Skin of body (tissue), 2 donors: ENCODE data around the gene CFAP77. TPM values are rescaled to one million over a fixed set of nuclear protein-coding genes. Genes with fewer than 3 reads are reported as not detected.
"Not testable (repeated sequence)": the region's sequence is repeated elsewhere in the genome, so short reads cannot be mapped to it uniquely, and the experiment has no call there.

Source experiments
- DNase-seq: peaks from one replicate; lab custom pipeline; 2025; lab: John Stamatoyannopoulos, UW
- total RNA-seq: library from RNA; depleted of rRNA; stranded (reverse); fragments of >200 nt; gene quantifications from one replicate; pipeline ENCODE4 v1.2.3, GENCODE V29; 2014

CFAP77 gene
- total RNA-seq = not detected

GRCh38 chr9:132409828-132410528 is at the start of gene CFAP77:
Gene CFAP77, plus strand, starts transcription at chr9:132410211. Its CDS starts 61 bp downstream, at chr9:132410272.
- DNase-seq = no peak

- no peak for DNase-seq
Observed at GRCh38 chr9:132364068-132364467, 45.9 kb upstream of the CFAP77 start.

- no peak for DNase-seq
Observed at GRCh38 chr9:132365986-132366385, 44.0 kb upstream of the CFAP77 start.

DNA sequence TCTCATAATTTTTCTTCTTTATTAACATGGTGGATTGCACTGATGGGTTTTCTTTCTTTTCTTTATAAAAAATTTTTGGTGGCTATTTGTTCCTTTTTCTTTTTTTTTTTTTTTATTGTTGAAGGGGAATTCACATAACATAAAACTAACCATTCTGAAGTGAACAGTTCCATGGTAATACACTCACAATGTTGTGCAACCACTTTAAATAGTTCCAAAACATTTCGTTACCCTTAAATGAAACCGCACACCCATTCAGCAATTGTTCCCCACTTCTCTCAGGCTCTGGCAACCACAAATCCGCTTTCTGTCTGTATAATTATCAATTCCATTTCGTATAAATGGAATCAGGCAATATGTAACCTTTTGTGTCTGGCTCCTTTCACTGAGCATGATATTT is 43.5 kb upstream of the CFAP77 start:
- no peak for DNase-seq

DNA sequence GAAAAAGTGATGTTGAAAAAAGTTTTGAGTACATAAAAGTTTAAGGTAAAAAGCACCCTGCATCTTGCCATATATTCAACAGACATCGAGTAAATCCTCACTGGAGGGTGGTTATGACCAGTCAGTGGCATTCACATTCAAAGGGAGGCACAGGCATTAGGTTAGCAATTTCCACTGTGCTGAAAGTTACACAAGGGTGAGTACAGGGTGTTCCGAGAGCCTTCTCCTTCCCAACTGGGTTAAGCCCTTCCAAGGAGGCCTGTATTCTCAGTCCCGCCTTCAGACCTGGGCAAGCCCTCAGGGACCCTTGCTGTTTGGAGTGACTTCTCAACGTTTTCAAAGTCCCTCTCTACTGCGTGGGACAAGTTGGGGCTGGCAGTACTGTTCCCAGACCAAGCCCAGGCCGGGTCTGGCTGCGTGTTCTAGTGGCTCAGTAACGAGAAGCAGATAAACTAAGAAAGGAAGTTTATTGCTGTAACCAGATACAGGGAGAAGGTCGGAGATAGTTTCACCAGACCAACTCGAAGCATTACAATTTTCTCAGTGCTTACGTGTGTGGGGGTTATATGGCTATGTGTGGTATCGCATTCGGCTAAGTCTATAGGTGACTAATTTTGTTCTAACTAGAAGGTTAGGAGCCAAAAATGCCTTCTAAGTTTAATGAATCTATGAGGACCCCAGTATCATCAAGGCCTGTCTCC is 42.2 kb upstream of the CFAP77 start:
- no peak for DNase-seq

DNA sequence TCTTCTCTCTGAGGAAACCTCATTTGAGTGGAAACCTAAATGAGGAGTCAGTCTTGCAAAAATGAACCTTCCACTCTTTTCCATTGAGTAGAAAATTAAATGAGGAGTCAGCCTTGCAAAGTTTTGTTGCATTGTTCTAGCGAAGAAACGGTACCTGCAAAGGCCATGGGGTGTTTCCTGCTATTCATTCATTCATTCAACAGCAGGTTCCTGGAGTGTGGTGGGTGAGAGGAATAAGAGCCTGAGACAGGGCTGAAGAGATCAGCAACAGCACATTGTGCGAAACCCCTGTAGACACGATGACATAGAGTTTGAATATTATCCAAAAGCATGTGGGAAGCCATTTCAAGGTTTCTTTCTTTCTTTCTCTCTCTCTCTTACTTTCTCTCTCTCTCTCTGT is 40.6 kb upstream of the CFAP77 start:
- DNase-seq = no peak

GRCh38 chr9:132370592-132370991 is 39.4 kb upstream of the CFAP77 start:
- DNase-seq = no peak

- peak; percentile 59 for DNase-seq
Observed at GRCh38 chr9:132372177-132373095, 37.6 kb upstream of the CFAP77 start.

GRCh38 chr9:132377769-132378168 is 32.2 kb upstream of the CFAP77 start:
- DNase-seq = not testable (repeated sequence)

- DNase-seq = not testable (repeated sequence)
Observed at GRCh38 chr9:132378416-132378815, 31.6 kb upstream of the CFAP77 start.

DNA sequence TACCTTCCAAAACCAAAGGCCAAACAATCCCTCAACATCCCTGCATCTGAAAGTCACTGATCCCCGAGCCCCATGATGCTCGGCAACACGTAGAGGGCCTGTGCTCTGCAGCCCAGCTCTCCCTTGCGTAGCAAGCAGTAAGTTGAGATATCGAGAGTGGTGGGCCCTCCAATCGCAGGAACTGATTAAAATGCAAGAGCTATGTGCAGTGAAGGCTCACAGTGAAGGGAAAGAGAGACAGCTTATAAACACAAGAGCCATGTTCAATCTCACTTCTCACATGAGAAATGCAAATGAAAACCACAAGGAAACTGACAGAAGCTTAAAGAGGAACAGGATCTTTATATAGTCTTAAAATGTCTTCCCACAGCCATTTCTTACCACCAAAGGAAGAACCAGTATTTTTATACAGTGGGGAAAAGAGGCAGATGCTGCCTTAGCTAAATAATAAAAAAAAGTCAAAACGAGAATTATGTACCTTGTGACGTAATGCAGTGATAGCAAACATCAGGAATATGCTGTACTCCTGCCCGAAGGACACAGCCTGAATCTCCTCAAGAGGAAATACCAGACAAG is 28.0 kb upstream of the CFAP77 start:
- no peak for DNase-seq

DNA sequence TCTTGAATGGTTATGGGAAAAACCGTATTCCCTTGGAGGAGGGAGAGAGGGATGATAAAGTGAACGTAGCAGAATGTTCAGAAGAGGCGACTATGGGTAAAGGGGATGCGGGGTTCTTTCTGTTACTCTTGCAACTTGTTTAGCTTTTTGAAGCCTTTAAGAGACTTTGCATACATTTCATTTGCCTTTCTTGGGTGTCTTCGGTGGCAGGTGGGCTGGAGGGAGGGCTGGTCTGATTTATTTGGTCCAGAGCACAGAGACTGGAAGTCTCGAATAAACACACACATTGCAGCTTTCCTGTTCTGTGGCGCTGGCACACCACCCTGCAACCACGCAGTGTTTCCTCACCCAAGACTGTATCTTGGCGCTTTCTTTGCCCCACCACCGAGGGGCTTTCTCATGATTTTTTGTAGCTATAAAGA is 26.5 kb upstream of the CFAP77 start:
- no peak for DNase-seq

DNA sequence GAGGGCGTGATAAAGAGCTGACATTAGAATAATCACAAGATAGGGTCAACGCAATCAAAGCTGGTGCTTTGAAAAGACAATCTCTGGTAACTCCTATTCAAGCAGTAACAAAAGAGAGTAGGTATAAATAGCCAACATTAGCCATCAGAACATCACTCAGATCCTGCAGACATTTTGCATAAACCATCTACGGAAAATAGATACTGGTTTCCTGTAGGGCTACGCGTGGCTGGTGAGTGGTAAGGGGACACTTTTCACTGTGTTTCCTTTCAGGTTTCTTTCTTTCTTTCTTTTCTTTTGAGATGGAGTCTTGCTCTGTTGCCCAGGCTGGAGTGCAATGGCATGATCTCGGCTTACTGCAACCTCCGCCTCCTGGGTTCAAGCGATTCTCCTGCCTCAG is 25.6 kb upstream of the CFAP77 start:
- DNase-seq = no peak

DNA sequence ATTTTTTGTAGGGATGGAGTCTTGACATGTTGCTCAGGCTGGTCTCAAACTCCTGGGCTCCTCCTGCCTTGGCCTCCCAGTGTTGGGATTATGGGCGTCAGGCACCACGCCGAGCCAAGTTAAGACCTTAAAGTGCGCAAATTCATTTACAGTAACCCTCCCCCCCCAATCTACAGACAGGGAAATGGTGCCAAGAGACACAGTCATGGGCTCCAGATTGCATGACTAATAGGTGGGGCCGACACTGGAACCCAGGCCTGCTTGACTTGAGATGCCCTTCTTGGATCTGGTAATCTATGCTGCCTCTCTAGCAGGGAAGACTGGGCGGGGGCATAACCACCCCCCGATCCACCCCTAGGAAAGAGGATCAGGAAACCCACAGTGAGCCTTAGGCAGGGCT is 22.9 kb upstream of the CFAP77 start:
- no peak for DNase-seq

DNA sequence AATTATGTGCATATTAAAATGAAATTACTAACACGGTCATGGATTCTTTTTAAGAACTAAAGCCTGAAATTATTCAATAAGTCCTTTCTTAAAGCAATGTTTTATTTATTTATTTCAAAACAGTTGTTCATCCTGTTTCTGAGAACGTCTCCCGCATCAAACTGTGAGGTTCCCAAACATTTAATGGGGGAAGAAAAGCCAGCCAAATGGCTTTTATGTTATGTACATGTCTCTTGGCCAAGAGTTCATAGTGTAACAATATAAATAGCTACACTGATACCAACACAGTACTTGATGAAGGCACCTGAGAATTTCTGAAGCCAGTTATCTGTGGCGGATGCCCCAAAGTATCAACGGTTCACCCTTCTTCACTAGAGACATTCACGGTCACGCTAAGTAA is 19.0 kb upstream of the CFAP77 start:
- DNase-seq = no peak

DNA sequence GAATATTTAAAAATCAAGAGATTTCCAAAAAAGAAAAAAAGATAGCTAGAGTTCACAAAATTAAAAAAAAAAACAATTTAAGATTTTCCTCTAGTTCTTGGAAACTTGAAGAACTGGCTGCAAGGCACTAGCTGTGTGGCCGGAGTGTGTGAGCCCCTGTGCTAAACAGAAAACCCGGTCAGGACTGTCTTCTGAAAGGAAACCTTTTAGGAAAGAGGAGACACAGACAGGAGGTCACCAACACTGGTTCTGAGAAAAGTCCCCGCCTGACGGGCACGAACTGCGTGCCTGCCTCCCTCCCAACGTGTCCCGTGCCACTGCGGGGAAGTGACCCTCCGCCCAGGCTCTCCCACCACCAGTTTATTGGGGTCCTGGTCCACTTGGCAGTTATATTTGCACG is 18.6 kb upstream of the CFAP77 start:
- no peak for DNase-seq

DNA sequence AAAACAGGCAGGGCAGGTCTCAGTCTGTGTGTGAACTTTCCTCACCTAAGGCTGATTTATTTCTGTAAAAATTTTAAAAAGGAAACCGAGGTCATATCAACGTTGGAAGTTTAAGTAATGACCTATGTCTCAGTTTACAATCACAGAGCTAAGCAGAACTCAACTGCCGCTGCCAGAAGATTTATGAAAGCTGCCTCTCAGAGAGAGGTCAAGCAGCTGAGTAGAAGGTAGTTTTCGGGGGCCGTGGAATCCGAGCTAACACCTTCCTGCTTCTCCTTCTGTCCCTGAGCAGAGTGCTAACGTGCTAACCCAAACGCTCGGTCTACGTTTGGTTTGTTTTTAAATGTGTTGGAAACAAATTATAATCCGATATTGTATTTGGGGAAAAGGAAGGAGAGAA is 14.5 kb upstream of the CFAP77 start:
- no peak for DNase-seq

GRCh38 chr9:132401824-132402223 is 8.2 kb upstream of the CFAP77 start:
- DNase-seq = no peak

DNA sequence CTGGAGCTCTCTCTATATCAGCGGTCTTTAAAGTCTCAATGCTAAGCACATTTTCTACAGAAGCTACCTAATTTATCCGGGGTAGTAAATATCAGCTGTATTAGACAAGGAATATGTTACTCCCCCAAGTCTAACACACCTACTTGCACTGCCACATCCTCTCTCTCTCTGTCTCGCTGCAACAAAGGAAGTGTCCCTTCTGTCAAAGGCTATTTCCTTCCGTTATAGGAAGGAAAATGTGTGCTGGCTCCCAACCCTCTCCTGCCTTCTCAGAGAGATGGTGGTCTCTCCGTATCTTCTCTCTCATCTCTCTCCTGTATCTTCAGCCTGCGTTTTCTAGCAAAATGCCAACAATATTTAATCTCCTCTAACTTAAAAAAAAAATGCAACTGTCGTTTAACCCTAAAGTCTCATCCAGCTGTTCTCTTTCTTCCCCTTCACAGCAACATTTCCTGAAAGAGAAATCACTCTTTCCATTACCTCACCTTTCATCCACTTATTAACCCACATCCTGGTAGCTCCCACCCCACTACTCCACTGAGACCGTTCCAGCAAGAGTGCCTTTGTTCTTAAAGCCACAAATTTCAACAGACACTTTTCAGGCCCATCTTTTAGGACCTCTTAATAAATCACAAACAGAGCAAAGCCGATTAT is 5.7 kb upstream of the CFAP77 start:
- no peak for DNase-seq

- DNase-seq = peak; percentile 77
Observed at GRCh38 chr9:132406554-132407122, 3.4 kb upstream of the CFAP77 start, which contains the start of gene TTF1. Gene TTF1, minus strand, starts transcription at chr9:132406840. Its CDS starts 4,019 bp downstream, at chr9:132402821.

GRCh38 chr9:132407196-132407595 is 2.8 kb upstream of the CFAP77 start:
- no peak for DNase-seq
